ENCODE data around the gene AUTS2. TPM values are rescaled to one million over a fixed set of nuclear protein-coding genes. Genes with fewer than 3 reads are reported as not detected.

AUTS2 gene
- total RNA-seq, 1 experiment from 2014 or later = not detected

GRCh38 chr7:70794962-70795361, 1196.7 kb downstream of the AUTS2 start:
- TF ChIP-seq, protein P1, sequence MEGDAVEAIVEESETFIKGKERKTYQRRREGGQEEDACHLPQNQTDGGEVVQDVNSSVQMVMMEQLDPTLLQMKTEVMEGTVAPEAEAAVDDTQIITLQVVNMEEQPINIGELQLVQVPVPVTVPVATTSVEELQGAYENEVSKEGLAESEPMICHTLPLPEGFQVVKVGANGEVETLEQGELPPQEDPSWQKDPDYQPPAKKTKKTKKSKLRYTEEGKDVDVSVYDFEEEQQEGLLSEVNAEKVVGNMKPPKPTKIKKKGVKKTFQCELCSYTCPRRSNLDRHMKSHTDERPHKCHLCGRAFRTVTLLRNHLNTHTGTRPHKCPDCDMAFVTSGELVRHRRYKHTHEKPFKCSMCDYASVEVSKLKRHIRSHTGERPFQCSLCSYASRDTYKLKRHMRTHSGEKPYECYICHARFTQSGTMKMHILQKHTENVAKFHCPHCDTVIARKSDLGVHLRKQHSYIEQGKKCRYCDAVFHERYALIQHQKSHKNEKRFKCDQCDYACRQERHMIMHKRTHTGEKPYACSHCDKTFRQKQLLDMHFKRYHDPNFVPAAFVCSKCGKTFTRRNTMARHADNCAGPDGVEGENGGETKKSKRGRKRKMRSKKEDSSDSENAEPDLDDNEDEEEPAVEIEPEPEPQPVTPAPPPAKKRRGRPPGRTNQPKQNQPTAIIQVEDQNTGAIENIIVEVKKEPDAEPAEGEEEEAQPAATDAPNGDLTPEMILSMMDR (IDR thresholded peaks at IDR 0.05; ENCODE audit: unreplicated experiment) = no peak
- CTCF ChIA-PET = no interaction called here
- Mint-ChIP-seq H3K9me3 (ENCODE audit: low read depth, unreplicated experiment) (peaks cover 7% of the 10 kb centered on the region), H3K4me3 (ENCODE audit: low read depth, unreplicated experiment) (no peak overlapping the region), H3K36me3 (ENCODE audit: insufficient read depth, unreplicated experiment) (no peaks in the 10 kb centered on the region), H3K4me1 (ENCODE audit: low read depth, unreplicated experiment) (no peaks in the 10 kb centered on the region), H3K27ac (ENCODE audit: unreplicated experiment) (no peak overlapping the region), H3K27me3 (ENCODE audit: unreplicated experiment) (no peaks in the 10 kb centered on the region)
- no TSS peak for BruUV-seq (replicated peaks)
- DNase-seq = no peak
- intact Hi-C loops (cut with micrococcal nuclease; ENCODE audit: unreplicated experiment) = no loop called here

GRCh38 chr7:70795948-70796347, 1197.7 kb downstream of the AUTS2 start:
- no peak overlapping the region for H3K27ac Mint-ChIP-seq (ENCODE audit: unreplicated experiment)
- no TSS peak for BruUV-seq (replicated peaks)
- intact Hi-C loops (cut with micrococcal nuclease; ENCODE audit: unreplicated experiment) = no loop called here
- no peak overlapping the region for H3K4me3 Mint-ChIP-seq (ENCODE audit: low read depth, unreplicated experiment)
- H3K36me3 Mint-ChIP-seq (ENCODE audit: insufficient read depth, unreplicated experiment) = no peaks in the 10 kb centered on the region
- TF ChIP-seq, protein P1 (IDR thresholded peaks at IDR 0.05; ENCODE audit: unreplicated experiment) = no peak
- CTCF ChIA-PET = no interaction called here
- H3K27me3 Mint-ChIP-seq (ENCODE audit: unreplicated experiment) = no peaks in the 10 kb centered on the region
- H3K9me3 Mint-ChIP-seq (ENCODE audit: low read depth, unreplicated experiment) = peaks cover 9% of the 10 kb centered on the region
- no peaks in the 10 kb centered on the region for H3K4me1 Mint-ChIP-seq (ENCODE audit: low read depth, unreplicated experiment)
- DNase-seq = no peak

DNA sequence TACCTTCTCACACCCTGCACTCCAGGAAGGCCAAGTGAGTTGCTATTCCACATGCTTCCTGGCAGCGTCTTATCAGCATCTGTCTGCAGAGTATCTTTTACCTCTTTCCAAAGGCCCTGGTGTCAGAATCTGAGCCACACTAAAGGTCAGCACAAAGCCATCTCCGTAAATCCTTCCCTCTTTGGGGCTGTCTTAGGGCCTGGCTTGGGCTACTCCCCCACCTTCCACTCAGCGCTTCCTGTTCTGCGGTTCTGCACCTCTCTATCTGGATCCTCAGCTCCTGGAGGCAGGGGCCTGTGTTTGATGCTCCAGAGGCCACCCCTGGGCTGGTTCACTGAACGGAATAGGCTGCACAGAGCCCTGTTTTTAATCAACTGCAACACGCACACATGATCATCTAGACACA, 1198.8 kb downstream of the AUTS2 start:
- no TSS peak for BruUV-seq (replicated peaks)
- H3K4me1 Mint-ChIP-seq (ENCODE audit: low read depth, unreplicated experiment) = no peaks in the 10 kb centered on the region
- TF ChIP-seq, protein P1 (IDR thresholded peaks at IDR 0.05; ENCODE audit: unreplicated experiment) = no peak
- H3K27me3 Mint-ChIP-seq (ENCODE audit: unreplicated experiment) = no peaks in the 10 kb centered on the region
- H3K9me3 Mint-ChIP-seq (ENCODE audit: low read depth, unreplicated experiment) = peaks cover 15% of the 10 kb centered on the region
- H3K4me3 Mint-ChIP-seq (ENCODE audit: low read depth, unreplicated experiment) = no peak overlapping the region
- CTCF ChIA-PET = no interaction called here
- DNase-seq = no peak
- intact Hi-C loops (cut with micrococcal nuclease; ENCODE audit: unreplicated experiment) = no loop called here
- no peak overlapping the region for H3K27ac Mint-ChIP-seq (ENCODE audit: unreplicated experiment)
- H3K36me3 Mint-ChIP-seq (ENCODE audit: insufficient read depth, unreplicated experiment) = no peaks in the 10 kb centered on the region

DNA sequence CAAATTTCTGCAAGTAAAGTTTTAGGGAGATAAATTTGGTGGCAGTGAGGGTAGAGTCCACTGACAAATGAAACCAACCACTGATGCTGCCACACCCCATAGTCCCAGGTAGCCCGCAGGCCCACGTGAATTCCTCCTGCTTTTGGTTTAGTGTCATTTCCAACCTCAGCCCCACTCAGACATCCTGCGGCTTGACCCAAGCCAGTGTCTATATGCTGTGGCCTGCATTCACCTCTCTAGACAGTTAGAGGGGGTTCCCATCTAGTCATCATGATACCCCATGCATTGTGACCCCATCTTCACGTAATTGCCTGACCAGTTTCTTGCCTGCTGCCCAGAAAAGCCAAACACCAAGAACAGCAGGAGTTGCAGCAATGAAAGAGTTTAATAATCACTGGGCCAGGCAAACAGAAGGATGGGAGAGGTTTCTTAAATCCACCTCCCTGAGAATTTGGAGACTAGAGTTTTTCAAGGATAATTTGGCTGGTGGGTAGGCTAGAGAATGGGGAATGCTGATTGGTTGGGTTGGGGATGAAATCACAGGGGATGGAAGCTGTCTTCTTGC, 1201.6 kb downstream of the AUTS2 start:
- no peaks in the 10 kb centered on the region for H3K27me3 Mint-ChIP-seq (ENCODE audit: unreplicated experiment)
- H3K9me3 Mint-ChIP-seq (ENCODE audit: low read depth, unreplicated experiment) = peaks cover 14% of the 10 kb centered on the region
- CTCF ChIA-PET = no interaction called here
- no peak for DNase-seq
- no TSS peak for BruUV-seq (replicated peaks)
- no peak overlapping the region for H3K27ac Mint-ChIP-seq (ENCODE audit: unreplicated experiment)
- no peak overlapping the region for H3K4me3 Mint-ChIP-seq (ENCODE audit: low read depth, unreplicated experiment)
- TF ChIP-seq, protein P1 (IDR thresholded peaks at IDR 0.05; ENCODE audit: unreplicated experiment) = no peak
- no peaks in the 10 kb centered on the region for H3K4me1 Mint-ChIP-seq (ENCODE audit: low read depth, unreplicated experiment)
- intact Hi-C loops (cut with micrococcal nuclease; ENCODE audit: unreplicated experiment) = no loop called here
- no peaks in the 10 kb centered on the region for H3K36me3 Mint-ChIP-seq (ENCODE audit: insufficient read depth, unreplicated experiment)
